HuH-7.5 (cell line): ENCODE measurements around the gene SKAP1.
"Not testable (repeated sequence)": the region's sequence is repeated elsewhere in the genome, so short reads cannot be mapped to it uniquely, and the experiment has no call there.

Experiments used
- DNase-seq: peaks from one replicate; pipeline ENCODE4 v3.0.0; 2011; ENCODE audit warnings: low spot score

The SKAP1 gene

GRCh38 chr17:48368352-48368908 lies 61.6 kb downstream of the SKAP1 start:
- no peak for DNase-seq

- DNase-seq: no peak
Observed at GRCh38 chr17:48363161-48363560, 66.9 kb downstream of the SKAP1 start.

- DNase-seq: not testable (repeated sequence)
Observed at GRCh38 chr17:48360861-48361633, 69.0 kb downstream of the SKAP1 start.

- no peak for DNase-seq
Observed at GRCh38 chr17:48357779-48358602, 72.0 kb downstream of the SKAP1 start.

GRCh38 chr17:48356866-48357265 lies 73.1 kb downstream of the SKAP1 start:
- no peak for DNase-seq

GRCh38 chr17:48352630-48353029 lies 77.4 kb downstream of the SKAP1 start:
- DNase-seq: no peak

GRCh38 chr17:48351911-48352332 lies 78.1 kb downstream of the SKAP1 start:
- no peak for DNase-seq

GRCh38 chr17:48348352-48348751 lies 81.7 kb downstream of the SKAP1 start:
- DNase-seq: no peak

GRCh38 chr17:48347177-48347576 lies 82.8 kb downstream of the SKAP1 start:
- DNase-seq: no peak

- DNase-seq: no peak
Observed at GRCh38 chr17:48344251-48344650, 85.8 kb downstream of the SKAP1 start.

GRCh38 chr17:48340916-48341315 lies 89.1 kb downstream of the SKAP1 start:
- DNase-seq: no peak

- DNase-seq: no peak
Observed at GRCh38 chr17:48338720-48339119, 91.3 kb downstream of the SKAP1 start.

- not testable (repeated sequence) for DNase-seq
Observed at GRCh38 chr17:48337903-48338302, 92.1 kb downstream of the SKAP1 start.

GRCh38 chr17:48336986-48337385 lies 93.0 kb downstream of the SKAP1 start:
- DNase-seq: no peak

GRCh38 chr17:48335858-48336500 lies 94.0 kb downstream of the SKAP1 start:
- DNase-seq: no peak

GRCh38 chr17:48335146-48335784 lies 94.7 kb downstream of the SKAP1 start:
- DNase-seq: no peak

GRCh38 chr17:48333034-48333530 lies 96.9 kb downstream of the SKAP1 start:
- no peak for DNase-seq

- no peak for DNase-seq
Observed at GRCh38 chr17:48330887-48331286, 99.1 kb downstream of the SKAP1 start.

GRCh38 chr17:48330421-48330820 lies 99.6 kb downstream of the SKAP1 start:
- no peak for DNase-seq

- DNase-seq: no peak
Observed at GRCh38 chr17:48328457-48328856, 101.6 kb downstream of the SKAP1 start.

GRCh38 chr17:48326310-48326709 lies 103.7 kb downstream of the SKAP1 start:
- no peak for DNase-seq

GRCh38 chr17:48322060-48322459 lies 108.0 kb downstream of the SKAP1 start:
- DNase-seq: no peak
